Upper lobe of right lung (tissue), 1 donor: ENCODE data around the gene LRRC2. TPM values are rescaled to one million over a fixed set of nuclear protein-coding genes. Genes with fewer than 3 reads are reported as not detected.

Experiments used
- ATAC-seq: fragments of 200-7000 bp; cut with Tn5 transposase; one replicate; pipeline ENCODE4 v1.9.1; 2020; ENCODE audit warnings: mild to moderate bottlenecking, moderate library complexity
- DNase-seq: peaks from one replicate; pipeline ENCODE4 v3.0.0-alpha.2; 2020
- H3K27ac ChIP-seq: fragments of 200-600 bp; one replicate; pipeline ENCODE4 v1.8.0; 2022
- H3K27me3 ChIP-seq: fragments of 200-600 bp; one replicate; pipeline ENCODE4 v1.8.0; 2022; ENCODE audit warnings: mild to moderate bottlenecking
- H3K36me3 ChIP-seq: fragments of 200-600 bp; one replicate; pipeline ENCODE4 v1.8.0; 2022
- H3K4me1 ChIP-seq: fragments of 200-600 bp; one replicate; pipeline ENCODE4 v1.8.0; 2022
- H3K4me3 ChIP-seq: fragments of 200-600 bp; one replicate; pipeline ENCODE4 v1.8.0; 2022; ENCODE audit warnings: mild to moderate bottlenecking
- H3K9me3 ChIP-seq: fragments of 200-600 bp; one replicate; pipeline ENCODE4 v1.8.0; 2022
- CTCF ChIP-seq: fragments of 200-600 bp; IDR thresholded peaks from one replicate; pipeline ENCODE4 v1.8.0; 2022; ENCODE audit warnings: antibody characterized with exemption
- intact Hi-C: fragments of 100-400 bp; cut with DNase I; formaldehyde crosslinking; loops from one replicate; pipeline ENCODE4 v1.11.0; 2022
- total RNA-seq: library from RNA; stranded (reverse); fragmentation: NEBNext Ultra II Directional; extraction: Animal tissue kit (Norgen Biotek cat#: 25700); gene quantifications from one replicate; pipeline ENCODE4 v1.2.1, GENCODE V29; 2021
- donor health status: DM: no; HTN: yes; CAD: no; lungs with severe emphysema.

LRRC2 gene
- total RNA-seq, 1 donor from 2014 or later: 2.9 TPM

- no peak for ATAC-seq
- no peak for DNase-seq
- intact Hi-C loops: no loop called here
- Histone ChIP-seq H3K4me3 (no peak overlapping the region), H3K4me1 (no peaks in the 10 kb centered on the region), H3K36me3 (no peaks in the 10 kb centered on the region), H3K27me3 (no peaks in the 10 kb centered on the region), H3K27ac (no peak overlapping the region), H3K9me3 (no peaks in the 10 kb centered on the region)
- TF ChIP-seq CTCF: no peak
Measured at GRCh38 chr3:46508850-46509591, 57.1 kb downstream of the LRRC2 start.

GRCh38 chr3:46506526-46506925, 59.6 kb downstream of the LRRC2 start:
- TF ChIP-seq CTCF: no peak
- ATAC-seq (no peak), DNase-seq (no peak)
- H3K9me3 ChIP-seq: no peaks in the 10 kb centered on the region
- H3K27me3 ChIP-seq: no peaks in the 10 kb centered on the region
- H3K27ac ChIP-seq: no peak overlapping the region
- peaks cover 1% of the 10 kb centered on the region for H3K4me1 ChIP-seq
- H3K4me3 ChIP-seq: no peak overlapping the region
- intact Hi-C loops: no loop called here
- H3K36me3 ChIP-seq: no peaks in the 10 kb centered on the region

GRCh38 chr3:46505953-46506352, 60.1 kb downstream of the LRRC2 start:
- Histone ChIP-seq H3K9me3 (no peaks in the 10 kb centered on the region), H3K4me3 (no peak overlapping the region), H3K27ac (no peak overlapping the region), H3K27me3 (no peaks in the 10 kb centered on the region), H3K4me1 (peaks cover 4% of the 10 kb centered on the region), H3K36me3 (no peaks in the 10 kb centered on the region)
- intact Hi-C loops: no loop called here
- DNase-seq: no peak
- ATAC-seq: no peak
- no peak for TF ChIP-seq CTCF

- no peak for TF ChIP-seq CTCF
- Histone ChIP-seq H3K36me3 (no peaks in the 10 kb centered on the region), H3K4me1 (peaks cover 4% of the 10 kb centered on the region), H3K9me3 (no peaks in the 10 kb centered on the region), H3K27ac (no peak overlapping the region), H3K4me3 (no peak overlapping the region), H3K27me3 (no peaks in the 10 kb centered on the region)
- ATAC-seq (no peak), DNase-seq (no peak)
- intact Hi-C loops: no loop called here
Measured at GRCh38 chr3:46504789-46505188, 61.3 kb downstream of the LRRC2 start.

GRCh38 chr3:46503200-46503874, 62.8 kb downstream of the LRRC2 start:
- no peak for TF ChIP-seq CTCF
- H3K9me3 ChIP-seq: no peaks in the 10 kb centered on the region
- intact Hi-C loops: no loop called here
- no peak overlapping the region for H3K27ac ChIP-seq
- H3K36me3 ChIP-seq: no peaks in the 10 kb centered on the region
- H3K4me3 ChIP-seq: no peak overlapping the region
- DNase-seq (no peak), ATAC-seq (peak; percentile 53)
- H3K27me3 ChIP-seq: no peaks in the 10 kb centered on the region
- peaks cover 4% of the 10 kb centered on the region for H3K4me1 ChIP-seq
